T-helper 1 cell treated with Interleukin-12 subunit alpha and Interleukin-12 subunit beta and Interleukin-4 antibody, amounts not matched to agents 30 μg/mL and 1 μg/mL, for 36 hours (primary cell): ENCODE measurements around the gene F8.
A peak's percentile ranks its signal among the peaks of the same experiment; 100 is the strongest.

ENCODE experiments used
- H3K27ac Mint-ChIP-seq: one replicate; pipeline ENCODE4 v1.8.0; 2021; ENCODE audit warnings: mild to moderate bottlenecking, mixed read lengths
- H3K27me3 Mint-ChIP-seq: one replicate; pipeline ENCODE4 v1.8.0; 2021; ENCODE audit warnings: low read depth, mixed read lengths
- H3K36me3 Mint-ChIP-seq: one replicate; pipeline ENCODE4 v1.8.0; 2021; ENCODE audit warnings: low read depth, mixed read lengths
- H3K4me1 Mint-ChIP-seq: one replicate; pipeline ENCODE4 v1.8.0; 2021; ENCODE audit warnings: low read depth, mixed read lengths
- H3K4me3 Mint-ChIP-seq: one replicate; pipeline ENCODE4 v1.8.0; 2021; ENCODE audit warnings: mild to moderate bottlenecking, moderate library complexity, mixed read lengths
- H3K9me3 Mint-ChIP-seq: one replicate; pipeline ENCODE4 v1.8.0; 2021; ENCODE audit warnings: mixed read lengths

Gene F8

GRCh38 chrX:155022585-155022984, at the start of gene F8:
Gene F8 (minus strand): TSS chrX:155022723. CDS start chrX:155022552, 171 bp downstream.
- no peaks in the 10 kb centered on the region for H3K36me3 Mint-ChIP-seq
- H3K9me3 Mint-ChIP-seq = no peaks in the 10 kb centered on the region
- peaks cover 39% of the 10 kb centered on the region for H3K27me3 Mint-ChIP-seq
- H3K4me3 Mint-ChIP-seq = no peak within 1 kb of the TSS
- no peak within 1 kb of the TSS for H3K27ac Mint-ChIP-seq
- H3K4me1 Mint-ChIP-seq = no peaks in the 10 kb centered on the region

- Mint-ChIP-seq H3K4me1 (peaks cover 42% of the 10 kb centered on the region), H3K27ac (peak overlapping the region; percentile 92), H3K36me3 (peaks cover 15% of the 10 kb centered on the region), H3K27me3 (no peaks in the 10 kb centered on the region), H3K4me3 (peak overlapping the region; percentile 92), H3K9me3 (no peaks in the 10 kb centered on the region)
Observed at GRCh38 chrX:155071694-155072280, 49.3 kb upstream of the F8 start.

GRCh38 chrX:155070975-155071693, 48.6 kb upstream of the F8 start, which contains the start of the genes BRCC3, CMC4 and MTCP1:
Gene BRCC3 (plus strand): TSS chrX:155071508. CDS start chrX:155071528, 20 bp downstream.
Gene CMC4 (minus strand): TSS chrX:155071136. CDS start chrX:155064023, 7,113 bp downstream.
Gene MTCP1 (minus strand): TSS chrX:155071136. CDS start chrX:155066010, 5,126 bp downstream.
- H3K36me3 Mint-ChIP-seq = peaks cover 15% of the 10 kb centered on the region
- peaks cover 42% of the 10 kb centered on the region for H3K4me1 Mint-ChIP-seq
- H3K9me3 Mint-ChIP-seq = no peaks in the 10 kb centered on the region
- no peaks in the 10 kb centered on the region for H3K27me3 Mint-ChIP-seq
- H3K4me3 Mint-ChIP-seq = peak within 1 kb of the TSS; percentile 92
- H3K27ac Mint-ChIP-seq = peak within 1 kb of the TSS; percentile 92

- Mint-ChIP-seq H3K27ac (peak overlapping the region; percentile 83), H3K4me3 (peak overlapping the region; percentile 79), H3K36me3 (peaks cover 14% of the 10 kb centered on the region), H3K4me1 (peaks cover 41% of the 10 kb centered on the region), H3K27me3 (no peaks in the 10 kb centered on the region), H3K9me3 (no peaks in the 10 kb centered on the region)
Observed at GRCh38 chrX:155070663-155070974, 48.1 kb upstream of the F8 start.

- H3K4me3 Mint-ChIP-seq = peak overlapping the region; percentile 79
- peak overlapping the region; percentile 83 for H3K27ac Mint-ChIP-seq
- no peaks in the 10 kb centered on the region for H3K27me3 Mint-ChIP-seq
- H3K36me3 Mint-ChIP-seq = peaks cover 11% of the 10 kb centered on the region
- no peaks in the 10 kb centered on the region for H3K9me3 Mint-ChIP-seq
- peaks cover 38% of the 10 kb centered on the region for H3K4me1 Mint-ChIP-seq
Observed at GRCh38 chrX:155070038-155070437, 47.5 kb upstream of the F8 start.

- peak overlapping the region; percentile 79 for H3K4me3 Mint-ChIP-seq
- no peaks in the 10 kb centered on the region for H3K9me3 Mint-ChIP-seq
- H3K36me3 Mint-ChIP-seq = peaks cover 11% of the 10 kb centered on the region
- H3K27me3 Mint-ChIP-seq = no peaks in the 10 kb centered on the region
- H3K27ac Mint-ChIP-seq = no peak overlapping the region
- H3K4me1 Mint-ChIP-seq = peaks cover 38% of the 10 kb centered on the region
Observed at GRCh38 chrX:155069414-155069813, 46.9 kb upstream of the F8 start.

GRCh38 chrX:155068165-155068564, 45.6 kb upstream of the F8 start:
- Mint-ChIP-seq H3K4me1 (peaks cover 27% of the 10 kb centered on the region), H3K36me3 (peaks cover 2% of the 10 kb centered on the region), H3K4me3 (no peak overlapping the region), H3K27me3 (no peaks in the 10 kb centered on the region), H3K27ac (no peak overlapping the region), H3K9me3 (no peaks in the 10 kb centered on the region)

- H3K9me3 Mint-ChIP-seq = no peaks in the 10 kb centered on the region
- peaks cover 2% of the 10 kb centered on the region for H3K36me3 Mint-ChIP-seq
- H3K27ac Mint-ChIP-seq = no peak overlapping the region
- H3K4me3 Mint-ChIP-seq = no peak overlapping the region
- H3K27me3 Mint-ChIP-seq = no peaks in the 10 kb centered on the region
- H3K4me1 Mint-ChIP-seq = peaks cover 15% of the 10 kb centered on the region
Observed at GRCh38 chrX:155065035-155065734, 42.7 kb upstream of the F8 start.

- Mint-ChIP-seq H3K27ac (no peak overlapping the region), H3K36me3 (peaks cover 2% of the 10 kb centered on the region), H3K4me3 (no peak overlapping the region), H3K4me1 (peaks cover 7% of the 10 kb centered on the region), H3K27me3 (no peaks in the 10 kb centered on the region), H3K9me3 (no peaks in the 10 kb centered on the region)
Observed at GRCh38 chrX:155061760-155062159, 39.2 kb upstream of the F8 start.

- H3K4me3 Mint-ChIP-seq = peak overlapping the region; percentile 48
- H3K9me3 Mint-ChIP-seq = no peaks in the 10 kb centered on the region
- peaks cover 16% of the 10 kb centered on the region for H3K4me1 Mint-ChIP-seq
- H3K27ac Mint-ChIP-seq = peak overlapping the region; percentile 26
- no peaks in the 10 kb centered on the region for H3K27me3 Mint-ChIP-seq
- peaks cover 14% of the 10 kb centered on the region for H3K36me3 Mint-ChIP-seq
Observed at GRCh38 chrX:155056877-155057792, 34.6 kb upstream of the F8 start.

- Mint-ChIP-seq H3K27me3 (no peaks in the 10 kb centered on the region), H3K27ac (no peak overlapping the region), H3K36me3 (peaks cover 14% of the 10 kb centered on the region), H3K4me1 (peaks cover 16% of the 10 kb centered on the region), H3K4me3 (peak overlapping the region; percentile 48), H3K9me3 (no peaks in the 10 kb centered on the region)
Observed at GRCh38 chrX:155056471-155056870, 33.9 kb upstream of the F8 start.

GRCh38 chrX:155055494-155055893, 33.0 kb upstream of the F8 start:
- Mint-ChIP-seq H3K27ac (no peak overlapping the region), H3K4me3 (no peak overlapping the region), H3K9me3 (no peaks in the 10 kb centered on the region), H3K27me3 (no peaks in the 10 kb centered on the region), H3K36me3 (peaks cover 14% of the 10 kb centered on the region), H3K4me1 (peaks cover 17% of the 10 kb centered on the region)

GRCh38 chrX:155054255-155054654, 31.7 kb upstream of the F8 start:
- H3K4me1 Mint-ChIP-seq = peaks cover 19% of the 10 kb centered on the region
- no peak overlapping the region for H3K27ac Mint-ChIP-seq
- peaks cover 14% of the 10 kb centered on the region for H3K36me3 Mint-ChIP-seq
- H3K4me3 Mint-ChIP-seq = no peak overlapping the region
- H3K9me3 Mint-ChIP-seq = no peaks in the 10 kb centered on the region
- no peaks in the 10 kb centered on the region for H3K27me3 Mint-ChIP-seq

- Mint-ChIP-seq H3K27me3 (no peaks in the 10 kb centered on the region), H3K36me3 (peaks cover 16% of the 10 kb centered on the region), H3K9me3 (no peaks in the 10 kb centered on the region), H3K4me3 (no peak overlapping the region), H3K4me1 (peaks cover 20% of the 10 kb centered on the region), H3K27ac (peak overlapping the region; percentile 45)
Observed at GRCh38 chrX:155053656-155054055, 31.1 kb upstream of the F8 start.
